Mesendoderm (in vitro differentiated cells): ENCODE results near the gene FAM186B.

Source experiments
- DNase-seq: peaks from one replicate; pipeline ENCODE4 v3.0.0; 2013
- H2AK5ac ChIP-seq: 2 replicates; pipeline ENCODE4 v1.6.1; 2013; ENCODE audit warnings: low read length, inconsistent platforms
- H2BK120ac ChIP-seq: 2 replicates; pipeline ENCODE4 v1.6.1; 2013; ENCODE audit warnings: low read depth, mild to moderate bottlenecking, low read length, moderate library complexity, mixed read lengths
- H2BK15ac ChIP-seq: replicated peaks from 2 replicates; pipeline ENCODE4 v1.6.1; 2013; ENCODE audit warnings: low read depth, mild to moderate bottlenecking, moderate library complexity
- H2BK5ac ChIP-seq: 2 replicates; pipeline ENCODE4 v1.6.1; 2013; ENCODE audit warnings: low read length, inconsistent platforms
- H3K18ac ChIP-seq: 2 replicates; pipeline ENCODE4 v1.6.1; 2013; ENCODE audit warnings: mild to moderate bottlenecking, low read length, mixed read lengths
- H3K23ac ChIP-seq: one replicate; pipeline ENCODE4 v1.6.1; 2013; ENCODE audit warnings: low read length
- H3K27ac ChIP-seq: 2 replicates; pipeline ENCODE4 v1.5.1; 2013; ENCODE audit warnings: low read depth, mild to moderate bottlenecking, inconsistent platforms, low read length, moderate library complexity
- H3K27me3 ChIP-seq: 2 replicates; pipeline ENCODE4 v1.6.1; 2013; ENCODE audit warnings: low read length, control low read depth, mild to moderate bottlenecking, inconsistent platforms; ENCODE audit not compliant: insufficient read depth, poor library complexity
- H3K36me3 ChIP-seq: 2 replicates; pipeline ENCODE4 v1.6.1; 2013; ENCODE audit warnings: low read length, inconsistent platforms; ENCODE audit not compliant: control insufficient read depth, insufficient read depth
- H3K4ac ChIP-seq: one replicate; pipeline ENCODE4 v1.6.1; 2013; ENCODE audit warnings: low read depth, mild to moderate bottlenecking, low read length, moderate library complexity
- H3K4me1 ChIP-seq: 2 replicates; pipeline ENCODE4 v1.6.1; 2013; ENCODE audit warnings: low read depth, low read length, inconsistent platforms; ENCODE audit not compliant: control insufficient read depth
- H3K4me2 ChIP-seq: 2 replicates; pipeline ENCODE4 v1.6.1; 2013; ENCODE audit warnings: low read length
- H3K4me3 ChIP-seq: 2 replicates; pipeline ENCODE4 v1.5.1; 2013; ENCODE audit warnings: mild to moderate bottlenecking, low read length
- H3K56ac ChIP-seq: one replicate; pipeline ENCODE4 v1.6.1; 2013; ENCODE audit warnings: low read length
- H3K79me1 ChIP-seq: 2 replicates; pipeline ENCODE4 v1.6.1; 2013; ENCODE audit warnings: low read length, inconsistent platforms
- H3K79me2 ChIP-seq: 2 replicates; pipeline ENCODE4 v1.6.1; 2013; ENCODE audit warnings: mild to moderate bottlenecking, low read length; ENCODE audit not compliant: control insufficient read depth, insufficient read depth
- H3K9ac ChIP-seq: 2 replicates; pipeline ENCODE4 v1.6.1; 2013; ENCODE audit warnings: low read length, inconsistent platforms
- H4K5ac ChIP-seq: one replicate; pipeline ENCODE4 v1.6.1; 2013; ENCODE audit warnings: low read length
- H4K8ac ChIP-seq: one replicate; pipeline ENCODE4 v1.6.1; 2013; ENCODE audit warnings: low read depth, mild to moderate bottlenecking, control low read depth, low read length, moderate library complexity
- WGBS: extraction: QIAGEN DNeasy Blood & Tissue Kit; methylation state at CpG from one replicate; pipeline ENCODE4 v1.1.7; 2013; ENCODE audit warnings: low lambda C conversion rate, missing lambda C conversion rate; ENCODE audit not compliant: insufficient coverage; ENCODE audit errors: extremely low coverage; 5-methylcytosine and 5-hydroxymethylcytosine counted together

FAM186B gene

GRCh38 chr12:49557187-49557916, 48.1 kb downstream of the FAM186B start:
- H3K36me3 ChIP-seq, result peaks cover 12% of the 10 kb centered on the region

GRCh38 chr12:49556391-49557186, 48.9 kb downstream of the FAM186B start:
- Histone ChIP-seq H3K79me2 (no peaks in the 10 kb centered on the region), H3K27ac (no peak overlapping the region), H2BK15ac (no peak overlapping the region), H2AK5ac (no peak overlapping the region), H3K4me2 (no peak overlapping the region), H3K27me3 (no peaks in the 10 kb centered on the region), H4K8ac (no peak overlapping the region), H3K9ac (no peak overlapping the region), H3K56ac (no peak overlapping the region), H3K4ac (no peak overlapping the region), H2BK120ac (no peak overlapping the region), H3K18ac (no peak overlapping the region), H2BK5ac (no peak overlapping the region), H4K5ac (no peak overlapping the region), H3K4me3 (no peak overlapping the region), H3K79me1 (no peaks in the 10 kb centered on the region), H3K36me3 (peaks cover 10% of the 10 kb centered on the region), H3K23ac (no peak overlapping the region), H3K4me1 (no peaks in the 10 kb centered on the region)
- WGBS, result no CpG with 5 or more reads among the region's 12 CpGs
- no peak for DNase-seq

More at GRCh38 chr12:49557187-49557916, 48.1 kb downstream of the FAM186B start:
- no peak overlapping the region for H3K23ac ChIP-seq
- no peak overlapping the region for H3K18ac ChIP-seq
- H3K4ac ChIP-seq, result no peak overlapping the region
- no CpG with 5 or more reads among the region's 18 CpGs for WGBS
- no peak overlapping the region for H3K27ac ChIP-seq
- no peak overlapping the region for H3K4me2 ChIP-seq
- H4K8ac ChIP-seq, result no peak overlapping the region
- H2AK5ac ChIP-seq, result no peak overlapping the region
- no peak overlapping the region for H2BK120ac ChIP-seq
- H3K27me3 ChIP-seq, result no peaks in the 10 kb centered on the region
- no peak overlapping the region for H2BK15ac ChIP-seq
- H3K56ac ChIP-seq, result no peak overlapping the region
- no peak overlapping the region for H2BK5ac ChIP-seq
- no peak overlapping the region for H3K4me3 ChIP-seq
- no peaks in the 10 kb centered on the region for H3K4me1 ChIP-seq
- no peaks in the 10 kb centered on the region for H3K79me2 ChIP-seq
- H3K9ac ChIP-seq, result no peak overlapping the region
- H4K5ac ChIP-seq, result no peak overlapping the region
- no peaks in the 10 kb centered on the region for H3K79me1 ChIP-seq
- DNase-seq, result no peak

- Histone ChIP-seq H3K9ac (no peak overlapping the region), H3K36me3 (peaks cover 8% of the 10 kb centered on the region), H4K8ac (no peak overlapping the region), H3K4ac (no peak overlapping the region), H3K23ac (no peak overlapping the region), H3K27me3 (no peaks in the 10 kb centered on the region), H3K79me2 (no peaks in the 10 kb centered on the region), H4K5ac (no peak overlapping the region), H3K4me3 (no peak overlapping the region), H2BK15ac (no peak overlapping the region), H2BK120ac (no peak overlapping the region), H3K4me1 (no peaks in the 10 kb centered on the region), H3K18ac (no peak overlapping the region), H3K4me2 (no peak overlapping the region), H2AK5ac (no peak overlapping the region), H3K27ac (no peak overlapping the region), H3K79me1 (no peaks in the 10 kb centered on the region), H2BK5ac (no peak overlapping the region), H3K56ac (no peak overlapping the region)
- no peak for DNase-seq
- no CpG with 5 or more reads among the region's 18 CpGs for WGBS
Measured at GRCh38 chr12:49555631-49556390, 49.6 kb downstream of the FAM186B start.

- no peak overlapping the region for H3K27ac ChIP-seq
- H3K4me1 ChIP-seq, result peaks cover 2% of the 10 kb centered on the region
- no peak overlapping the region for H3K23ac ChIP-seq
- no peak overlapping the region for H3K18ac ChIP-seq
- H3K4me3 ChIP-seq, result no peak overlapping the region
- H3K56ac ChIP-seq, result no peak overlapping the region
- no peak overlapping the region for H4K8ac ChIP-seq
- H3K79me1 ChIP-seq, result no peaks in the 10 kb centered on the region
- H3K27me3 ChIP-seq, result no peaks in the 10 kb centered on the region
- DNase-seq, result no peak
- H3K4ac ChIP-seq, result no peak overlapping the region
- peaks cover 2% of the 10 kb centered on the region for H3K36me3 ChIP-seq
- no peak overlapping the region for H3K4me2 ChIP-seq
- H2BK120ac ChIP-seq, result no peak overlapping the region
- no peak overlapping the region for H2BK15ac ChIP-seq
- no CpG with 5 or more reads among the region's 15 CpGs for WGBS
- no peak overlapping the region for H2AK5ac ChIP-seq
- no peak overlapping the region for H3K9ac ChIP-seq
- no peak overlapping the region for H4K5ac ChIP-seq
- no peaks in the 10 kb centered on the region for H3K79me2 ChIP-seq
- H2BK5ac ChIP-seq, result no peak overlapping the region
Measured at GRCh38 chr12:49554266-49554665, 51.2 kb downstream of the FAM186B start.

- H4K5ac ChIP-seq, result no peak overlapping the region
- H3K9ac ChIP-seq, result no peak overlapping the region
- no peak overlapping the region for H3K27ac ChIP-seq
- H2AK5ac ChIP-seq, result no peak overlapping the region
- no peaks in the 10 kb centered on the region for H3K27me3 ChIP-seq
- no peak overlapping the region for H3K56ac ChIP-seq
- no peak overlapping the region for H3K23ac ChIP-seq
- no peak overlapping the region for H3K18ac ChIP-seq
- H2BK120ac ChIP-seq, result no peak overlapping the region
- WGBS, result no CpG with 5 or more reads among the region's 2 CpGs
- no peak overlapping the region for H2BK15ac ChIP-seq
- H3K36me3 ChIP-seq, result no peaks in the 10 kb centered on the region
- H3K4me2 ChIP-seq, result no peak overlapping the region
- H2BK5ac ChIP-seq, result no peak overlapping the region
- H3K4me3 ChIP-seq, result no peak overlapping the region
- no peak overlapping the region for H4K8ac ChIP-seq
- H3K79me2 ChIP-seq, result no peaks in the 10 kb centered on the region
- H3K79me1 ChIP-seq, result no peaks in the 10 kb centered on the region
- H3K4ac ChIP-seq, result no peak overlapping the region
- DNase-seq, result peak; percentile 81
- peaks cover 2% of the 10 kb centered on the region for H3K4me1 ChIP-seq
Measured at GRCh38 chr12:49553512-49554088, 51.8 kb downstream of the FAM186B start.
